Neural crest cell (in vitro differentiated cells): ENCODE measurements around the gene PABPC5. TPM values are rescaled to one million over a fixed set of nuclear protein-coding genes. Genes with fewer than 3 reads are reported as not detected.
A peak's percentile ranks its signal among the peaks of the same experiment; 100 is the strongest.

Source experiments
- DNase-seq: peaks from one replicate; pipeline ENCODE4 v3.0.0; 2021; ENCODE audit warnings: low read depth, mixed read lengths, low spot score
- H3K27ac Mint-ChIP-seq: one replicate; pipeline ENCODE4 v1.8.0; 2021; ENCODE audit warnings: mild to moderate bottlenecking, mixed read lengths; ENCODE audit not compliant: unreplicated experiment
- H3K27me3 Mint-ChIP-seq: 2 replicates; pipeline ENCODE4 v1.8.0; 2021; ENCODE audit warnings: low read depth, mild to moderate bottlenecking, mixed read lengths
- H3K36me3 Mint-ChIP-seq: 2 replicates; pipeline ENCODE4 v1.8.0; 2021; ENCODE audit warnings: low read depth, mild to moderate bottlenecking, mixed read lengths
- H3K4me1 Mint-ChIP-seq: 2 replicates; pipeline ENCODE4 v1.8.0; 2021; ENCODE audit warnings: mixed read lengths
- H3K4me3 Mint-ChIP-seq: one replicate; pipeline ENCODE4 v1.8.0; 2021; ENCODE audit warnings: mild to moderate bottlenecking, mixed read lengths
- H3K9me3 Mint-ChIP-seq: 2 replicates; pipeline ENCODE4 v1.8.0; 2021; ENCODE audit warnings: mixed read lengths
- long read RNA-seq: library from polyadenylated mRNA; unstranded; transcript quantifications from one replicate; pipeline ENCODE4 v2.0.0, GENCODE V29; 2020
- total RNA-seq: library from RNA; stranded (reverse); gene quantifications from 2 replicates; pipeline ENCODE4 v1.2.1, GENCODE V29; 2021
- TF ChIP-seq, protein P1 (sequence below): fragments of 200-600 bp; sonication (generic); conservative IDR thresholded peaks from 2 replicates; pipeline ENCODE4 v1.5.0; 2021; ENCODE audit warnings: antibody characterized with exemption, mild to moderate bottlenecking

The PABPC5 gene
- total RNA-seq, result 10.0 and 10.3 TPM in 2 replicates
- long read RNA-seq, transcript PABPC5-202 (2 exons, 1,262 nt), result minor isoform, 6 of 65 reads
- long read RNA-seq, transcript PABPC5-201 (2 exons, 3,221 nt), result major isoform, 38 of 65 reads
- long read RNA-seq, partial matches to known transcripts, result 0 of 65 reads
- long read RNA-seq, other reads (novel, unspliced or antisense), result 21 of 65 reads

DNA sequence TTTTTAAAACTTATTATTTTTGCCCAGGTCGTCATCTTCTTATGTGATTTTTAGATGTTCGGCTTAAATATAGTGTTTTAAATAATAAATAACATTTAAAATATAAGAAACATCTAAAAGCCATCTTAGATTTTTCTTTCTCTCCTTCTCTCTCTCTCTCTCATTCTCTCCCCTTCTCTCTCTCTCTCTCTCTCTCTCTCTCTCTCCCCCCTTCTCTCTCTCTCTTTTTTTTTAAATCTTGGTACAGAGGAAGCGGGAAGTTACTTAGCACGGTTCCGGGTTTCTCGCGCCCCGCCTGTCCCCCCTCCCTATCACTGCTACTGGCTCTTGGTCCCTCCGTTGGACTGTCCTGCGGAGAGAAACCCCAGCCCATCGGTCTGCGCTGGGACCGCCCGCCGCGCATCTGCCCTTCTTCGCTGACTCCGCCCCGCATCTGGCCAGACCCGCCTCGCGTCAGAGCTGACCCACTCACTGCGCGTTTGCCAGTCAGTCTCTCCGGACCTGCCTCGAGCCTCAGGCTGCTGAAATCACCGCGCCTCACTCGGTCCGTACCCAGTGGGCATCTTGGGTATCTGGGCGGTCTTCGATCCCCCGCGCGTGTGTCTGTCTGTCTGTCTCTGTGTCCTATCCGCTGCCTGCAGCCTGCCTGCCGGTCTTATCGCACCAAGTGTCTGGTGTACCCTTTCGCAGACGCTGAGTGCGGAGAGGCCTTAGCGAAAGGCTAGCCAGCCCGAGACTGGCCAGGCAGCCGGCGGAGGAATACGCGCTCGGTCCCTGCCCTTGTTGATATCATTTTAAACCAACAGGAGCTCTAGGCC is at the start of gene PABPC5:
TSS of gene PABPC5 (plus strand) at position 489 of the 818 bp plus-strand sequence. CDS start 739 bp downstream, outside the sequence.
- H3K4me1 Mint-ChIP-seq, result peaks cover 29% of the 10 kb centered on the region
- no peaks in the 10 kb centered on the region for H3K36me3 Mint-ChIP-seq
- no peaks in the 10 kb centered on the region for H3K9me3 Mint-ChIP-seq
- peak; percentile 85 for DNase-seq
- TF ChIP-seq, protein P1, sequence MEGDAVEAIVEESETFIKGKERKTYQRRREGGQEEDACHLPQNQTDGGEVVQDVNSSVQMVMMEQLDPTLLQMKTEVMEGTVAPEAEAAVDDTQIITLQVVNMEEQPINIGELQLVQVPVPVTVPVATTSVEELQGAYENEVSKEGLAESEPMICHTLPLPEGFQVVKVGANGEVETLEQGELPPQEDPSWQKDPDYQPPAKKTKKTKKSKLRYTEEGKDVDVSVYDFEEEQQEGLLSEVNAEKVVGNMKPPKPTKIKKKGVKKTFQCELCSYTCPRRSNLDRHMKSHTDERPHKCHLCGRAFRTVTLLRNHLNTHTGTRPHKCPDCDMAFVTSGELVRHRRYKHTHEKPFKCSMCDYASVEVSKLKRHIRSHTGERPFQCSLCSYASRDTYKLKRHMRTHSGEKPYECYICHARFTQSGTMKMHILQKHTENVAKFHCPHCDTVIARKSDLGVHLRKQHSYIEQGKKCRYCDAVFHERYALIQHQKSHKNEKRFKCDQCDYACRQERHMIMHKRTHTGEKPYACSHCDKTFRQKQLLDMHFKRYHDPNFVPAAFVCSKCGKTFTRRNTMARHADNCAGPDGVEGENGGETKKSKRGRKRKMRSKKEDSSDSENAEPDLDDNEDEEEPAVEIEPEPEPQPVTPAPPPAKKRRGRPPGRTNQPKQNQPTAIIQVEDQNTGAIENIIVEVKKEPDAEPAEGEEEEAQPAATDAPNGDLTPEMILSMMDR, result no peak
- H3K4me3 Mint-ChIP-seq, result peak within 1 kb of the TSS; percentile 88
- no peaks in the 10 kb centered on the region for H3K27me3 Mint-ChIP-seq
- peak within 1 kb of the TSS; percentile 95 for H3K27ac Mint-ChIP-seq

GRCh38 chrX:91389026-91389425 is 45.6 kb upstream of the PABPC5 start:
- no peak overlapping the region for H3K4me3 Mint-ChIP-seq
- H3K36me3 Mint-ChIP-seq, result no peaks in the 10 kb centered on the region
- no peaks in the 10 kb centered on the region for H3K4me1 Mint-ChIP-seq
- DNase-seq, result no peak
- H3K27me3 Mint-ChIP-seq, result no peaks in the 10 kb centered on the region
- no peak overlapping the region for H3K27ac Mint-ChIP-seq
- H3K9me3 Mint-ChIP-seq, result peaks cover 9% of the 10 kb centered on the region
- TF ChIP-seq, protein P1, result no peak

DNA sequence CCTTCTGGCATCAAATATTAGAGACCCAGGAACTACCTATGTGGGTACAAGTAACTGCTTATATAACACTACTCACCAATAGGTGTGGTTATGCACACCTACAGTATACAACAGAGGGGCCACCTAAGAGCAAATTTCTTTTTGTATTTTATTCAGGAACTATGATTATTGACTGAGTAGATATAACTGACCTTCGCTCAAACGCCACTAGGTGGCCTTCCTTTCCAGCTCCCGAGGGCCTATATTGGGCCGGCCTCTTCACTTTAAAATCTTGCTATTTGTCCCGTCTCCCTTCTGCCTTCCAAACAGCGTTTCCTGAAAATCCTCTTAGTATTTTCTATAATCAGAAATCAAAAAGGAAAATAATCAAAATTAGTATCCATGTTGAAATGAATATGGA is 19.9 kb upstream of the PABPC5 start:
- Mint-ChIP-seq H3K4me1 (no peaks in the 10 kb centered on the region), H3K27me3 (no peaks in the 10 kb centered on the region), H3K36me3 (peaks cover 3% of the 10 kb centered on the region), H3K9me3 (peaks cover 16% of the 10 kb centered on the region), H3K4me3 (no peak overlapping the region), H3K27ac (no peak overlapping the region)
- DNase-seq, result no peak
- TF ChIP-seq, protein P1, result peak; percentile 74

DNA sequence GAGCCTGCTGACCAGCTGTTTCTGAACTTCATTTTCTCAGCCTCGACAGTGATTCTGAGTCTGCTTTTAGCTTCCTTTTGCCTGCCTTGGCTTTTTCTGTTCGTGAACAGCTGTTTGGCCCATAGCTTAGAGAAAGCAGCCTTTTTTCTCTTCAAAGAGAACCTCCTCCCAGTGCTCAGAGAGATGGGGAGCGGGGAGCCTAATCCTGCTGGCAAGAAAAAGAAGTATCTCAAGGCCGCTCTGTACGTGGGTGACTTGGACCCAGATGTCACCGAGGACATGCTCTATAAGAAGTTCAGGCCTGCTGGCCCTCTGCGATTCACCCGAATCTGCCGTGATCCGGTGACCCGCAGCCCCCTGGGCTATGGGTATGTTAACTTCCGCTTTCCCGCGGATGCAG is 756 bp downstream of the PABPC5 start:
- TF ChIP-seq, protein P1, result no peak

More for the DNA sequence above, 756 bp downstream of the PABPC5 start:
- Mint-ChIP-seq H3K4me3 (peak overlapping the region; percentile 88), H3K27me3 (no peaks in the 10 kb centered on the region), H3K9me3 (no peaks in the 10 kb centered on the region), H3K36me3 (no peaks in the 10 kb centered on the region), H3K4me1 (peaks cover 34% of the 10 kb centered on the region), H3K27ac (peak overlapping the region; percentile 95)
- DNase-seq, result no peak
